GM18861 (cell line): ENCODE results near the gene CD300H.
A peak's percentile ranks its signal among the peaks of the same experiment; 100 is the strongest.
"Not testable (repeated sequence)": the region's sequence is repeated elsewhere in the genome, so short reads cannot be mapped to it uniquely, and the experiment has no call there.

Experiments
- ATAC-seq: cut with Tn5 transposase; IDR thresholded peaks from one replicate; pipeline ENCODE4 v1.9.1; 2021; ENCODE audit not compliant: unreplicated experiment

The CD300H gene

DNA sequence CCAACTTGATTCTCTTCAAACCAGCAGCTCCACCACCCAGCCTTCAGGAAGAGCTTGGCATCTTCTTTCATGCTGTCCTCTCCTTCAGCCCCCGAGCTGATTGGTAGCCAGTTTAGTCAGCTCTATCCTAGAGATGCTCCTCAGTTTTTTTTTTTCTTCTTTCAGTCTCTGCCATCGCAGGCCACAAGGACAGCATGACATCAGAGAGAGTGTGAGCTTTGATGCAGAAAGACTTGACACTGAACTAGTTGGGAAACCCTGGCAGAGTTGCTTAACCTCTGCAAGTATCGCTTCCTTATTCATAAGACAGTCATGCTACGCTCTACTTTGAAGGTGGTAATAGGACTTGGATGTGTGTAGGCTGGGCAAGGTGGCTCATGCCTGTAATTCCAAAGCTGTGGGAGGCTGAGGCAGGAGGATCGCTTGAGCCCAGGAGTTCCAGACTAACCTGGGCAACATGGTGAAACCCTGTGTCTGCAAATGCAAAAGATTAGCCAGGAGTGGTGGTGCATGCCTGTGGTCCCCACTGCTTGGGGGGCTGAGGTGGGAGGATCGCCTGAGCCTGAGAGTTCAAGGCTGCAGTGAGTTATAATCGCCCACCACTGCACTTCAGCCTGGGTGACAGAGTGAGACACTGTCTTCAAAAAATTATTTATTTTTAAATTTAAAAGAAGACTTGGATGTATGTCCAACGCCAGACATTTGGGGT is 38.7 kb downstream of the CD300H start:
- peak; percentile 81 for ATAC-seq

DNA sequence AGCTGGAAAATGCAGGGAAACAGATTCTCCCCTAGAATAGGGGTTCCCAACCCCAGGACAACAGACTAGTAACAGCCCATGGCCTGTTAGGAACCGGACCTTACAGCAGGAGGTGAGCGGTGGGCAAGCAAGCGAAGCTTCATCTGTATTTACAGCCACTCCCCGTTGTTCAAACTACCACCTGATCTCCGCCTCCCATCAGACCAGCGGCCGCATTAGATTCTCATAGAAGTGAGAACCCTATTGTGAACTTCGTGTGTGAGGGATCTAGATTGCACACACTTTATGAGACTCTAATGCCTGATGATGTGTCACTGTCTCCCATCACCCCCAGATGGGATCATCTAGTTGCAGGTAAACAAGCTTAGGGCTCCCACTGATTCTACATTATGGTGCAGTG is 39.6 kb downstream of the CD300H start:
- ATAC-seq: no peak

DNA sequence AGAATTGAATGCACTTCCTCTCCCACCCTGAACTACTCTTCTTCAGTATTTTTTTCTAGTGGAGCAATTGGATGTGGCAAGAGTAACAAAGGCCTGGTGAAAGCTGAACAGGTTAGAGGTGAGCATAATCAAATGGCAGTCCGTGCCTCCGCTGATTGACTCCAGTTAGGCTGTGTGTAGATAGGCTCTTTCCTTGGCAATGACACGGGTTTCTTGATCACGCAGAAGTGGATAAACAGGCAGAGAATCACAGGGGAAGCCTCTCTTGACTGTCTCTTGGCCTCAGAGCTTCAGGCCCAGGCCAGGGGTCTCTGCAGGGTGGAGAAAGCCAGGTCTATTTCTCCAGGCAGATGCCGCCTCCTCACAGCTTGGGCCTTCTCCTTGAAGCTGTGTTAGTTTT is 40.2 kb downstream of the CD300H start:
- no peak for ATAC-seq

DNA sequence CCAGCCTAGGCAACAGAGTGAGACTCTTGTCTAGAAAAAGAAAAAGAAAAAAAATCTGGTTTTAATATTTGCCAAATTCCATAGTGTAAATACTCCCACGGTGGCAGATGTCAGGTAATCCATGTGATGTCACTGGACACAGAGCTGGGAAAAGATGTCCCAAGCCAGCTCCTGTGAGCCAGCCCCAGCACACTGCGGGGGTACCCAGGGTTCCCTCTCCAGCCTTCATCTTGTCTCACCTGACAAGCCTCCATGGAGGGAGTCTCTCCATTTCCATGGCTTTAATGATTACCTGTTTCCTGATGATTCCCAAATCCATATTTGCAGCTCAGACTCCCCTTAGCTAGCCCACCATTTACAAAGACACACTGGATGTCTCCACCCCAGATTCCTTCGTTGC is 40.6 kb downstream of the CD300H start:
- no peak for ATAC-seq

DNA sequence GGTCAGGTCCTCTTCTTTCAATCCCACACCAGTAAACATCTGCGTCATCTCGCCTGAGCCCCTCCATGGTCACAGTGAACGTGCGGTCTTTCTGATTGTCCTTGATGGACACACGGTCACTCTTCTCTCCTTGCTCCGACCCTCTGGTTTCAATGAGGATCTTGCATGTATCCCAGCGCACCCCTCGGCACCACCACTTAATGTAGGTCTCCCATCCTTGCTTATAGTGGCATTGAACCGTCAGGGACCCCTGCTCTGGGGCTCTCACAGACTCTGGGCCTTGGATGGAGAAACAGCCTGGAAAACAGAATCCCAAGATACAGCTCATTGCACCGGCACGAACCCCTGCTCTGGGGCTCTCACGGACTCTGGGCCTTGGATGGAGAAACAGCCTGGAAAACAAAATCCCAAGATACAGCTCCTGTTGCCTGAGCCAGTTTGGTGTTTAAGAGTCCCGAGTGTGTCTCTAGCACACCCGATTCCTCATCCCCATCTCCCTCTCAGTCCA is 41.5 kb downstream of the CD300H start:
- ATAC-seq: no peak

DNA sequence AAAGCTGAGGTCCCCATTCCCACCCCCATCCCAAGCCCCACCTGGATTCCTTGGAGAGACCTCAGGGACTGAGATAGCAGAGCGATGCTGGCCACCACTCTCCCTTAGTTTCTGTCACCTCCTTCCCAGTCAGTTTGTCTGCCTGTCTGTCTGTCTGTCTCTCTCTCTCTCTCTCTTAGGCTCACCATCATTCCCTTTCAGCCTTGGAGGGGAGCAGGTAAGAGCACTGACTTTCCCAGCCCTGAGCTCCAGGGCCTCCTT is 41.9 kb downstream of the CD300H start:
- no peak for ATAC-seq

DNA sequence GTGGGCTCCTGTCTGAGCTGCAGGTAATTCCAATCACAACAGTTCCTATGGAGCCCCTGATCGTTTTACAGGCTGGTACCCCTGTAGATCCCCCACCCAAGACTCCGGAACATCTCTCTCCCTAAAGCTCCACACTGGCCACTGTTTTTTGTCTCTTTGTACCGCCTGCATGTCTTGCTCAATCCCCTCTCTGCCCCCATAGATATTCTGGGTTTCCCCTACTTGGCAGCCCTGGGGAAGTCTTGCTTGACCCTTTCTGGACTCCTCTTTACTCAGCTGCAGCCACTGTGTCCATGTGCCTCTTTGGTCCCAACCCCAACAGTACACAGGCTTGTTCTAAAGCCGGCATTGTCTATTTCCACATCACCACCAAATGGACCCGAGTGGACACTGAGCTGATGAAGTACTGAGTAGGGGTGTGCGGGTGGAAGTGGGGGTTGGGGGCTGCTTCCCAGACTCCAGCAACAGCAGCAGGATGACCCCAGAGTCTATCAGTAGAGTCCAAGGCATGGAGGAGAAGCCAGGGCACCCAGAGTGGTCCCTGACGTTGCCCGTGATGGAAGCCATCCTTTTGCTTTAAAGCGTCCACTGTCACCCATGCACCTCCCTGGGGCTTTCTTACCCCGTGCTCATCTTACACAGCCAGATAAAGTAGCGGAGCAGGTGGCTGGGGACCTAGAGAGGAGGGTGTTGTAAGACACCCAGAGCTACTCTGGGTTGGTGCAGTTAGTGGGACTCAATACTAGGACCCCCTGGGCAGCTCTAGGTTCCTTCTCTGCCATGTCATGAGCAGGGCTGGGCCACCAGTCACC is 42.5 kb downstream of the CD300H start:
- ATAC-seq: no peak

DNA sequence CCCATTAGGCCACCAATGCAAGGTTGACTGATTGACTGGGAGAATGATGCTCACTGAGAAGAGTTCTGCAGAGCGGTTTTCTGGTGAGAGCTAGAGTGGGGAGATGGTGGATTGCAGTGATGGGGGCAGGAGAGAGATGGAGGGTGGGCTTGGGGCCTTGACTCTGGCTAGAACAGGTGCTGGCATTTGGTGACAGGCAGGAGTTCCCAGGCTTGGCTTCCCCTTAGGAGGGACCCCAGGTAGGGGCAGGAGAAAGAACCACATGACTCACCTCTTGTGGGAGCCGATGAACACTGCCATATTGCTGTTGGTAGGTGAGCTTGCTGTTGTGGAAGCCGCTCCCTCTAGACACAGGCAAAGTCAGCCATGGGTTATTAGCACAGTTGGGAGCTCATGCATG is 44.0 kb downstream of the CD300H start:
- ATAC-seq: no peak

DNA sequence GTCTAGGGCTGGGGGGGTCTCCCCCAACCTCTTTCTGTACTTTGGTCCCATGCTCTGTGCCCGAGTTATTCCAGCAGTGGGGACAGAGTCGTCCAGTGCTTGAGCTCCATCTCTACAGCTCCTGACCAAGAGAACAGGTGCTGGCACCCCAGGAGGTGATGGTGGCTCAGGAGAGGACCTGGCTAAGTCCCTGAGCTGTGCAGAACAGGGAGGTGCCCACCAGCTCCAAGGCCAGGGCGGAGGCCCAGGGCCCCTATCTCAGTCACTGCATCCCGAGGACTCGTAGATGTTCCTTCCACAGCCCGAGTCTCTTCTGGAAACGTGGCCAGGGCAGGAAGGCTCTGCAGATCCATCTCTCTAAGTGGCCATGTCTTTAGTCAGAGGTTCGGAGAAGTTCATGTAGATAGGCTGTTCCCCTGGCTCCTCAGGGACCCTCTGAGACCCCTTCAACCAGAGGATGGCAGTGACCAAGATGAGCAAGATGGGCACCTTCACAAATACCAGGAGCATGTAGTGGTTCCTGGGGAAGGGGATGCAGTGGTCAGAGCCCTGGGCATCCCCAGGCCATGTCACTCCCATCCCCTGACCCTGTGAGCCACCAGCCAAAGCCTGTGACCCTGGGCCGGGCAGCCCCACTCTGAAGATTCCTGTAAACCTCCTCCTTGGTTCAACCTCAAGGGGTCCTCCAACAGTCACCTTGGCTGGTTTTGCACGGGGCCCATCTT is 44.8 kb downstream of the CD300H start:
- ATAC-seq: no peak

DNA sequence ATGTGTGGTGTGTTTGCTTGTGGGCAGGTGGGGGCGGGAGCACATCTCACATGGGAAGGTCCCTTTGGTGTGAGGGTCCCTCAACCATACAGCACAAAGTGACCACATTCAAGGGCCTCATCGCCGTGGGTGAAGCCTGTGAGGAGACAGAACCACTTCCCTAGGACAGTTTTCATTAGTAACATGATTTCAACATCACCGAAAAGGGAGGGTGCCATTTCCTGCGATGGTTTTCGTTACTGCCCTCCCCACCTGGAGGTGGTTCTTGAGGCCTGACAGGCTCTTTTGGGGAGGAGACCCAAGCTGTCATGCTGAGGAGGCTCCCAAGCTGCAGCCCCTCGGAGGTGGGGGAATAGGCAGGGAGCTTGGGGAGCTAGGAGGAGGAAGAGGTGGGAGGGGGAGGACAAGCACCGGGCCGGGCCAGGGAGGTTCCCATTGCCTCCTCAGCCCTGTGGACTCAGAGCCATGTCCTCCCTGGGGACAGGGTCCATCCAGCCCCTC is 45.6 kb downstream of the CD300H start:
- ATAC-seq: no peak

DNA sequence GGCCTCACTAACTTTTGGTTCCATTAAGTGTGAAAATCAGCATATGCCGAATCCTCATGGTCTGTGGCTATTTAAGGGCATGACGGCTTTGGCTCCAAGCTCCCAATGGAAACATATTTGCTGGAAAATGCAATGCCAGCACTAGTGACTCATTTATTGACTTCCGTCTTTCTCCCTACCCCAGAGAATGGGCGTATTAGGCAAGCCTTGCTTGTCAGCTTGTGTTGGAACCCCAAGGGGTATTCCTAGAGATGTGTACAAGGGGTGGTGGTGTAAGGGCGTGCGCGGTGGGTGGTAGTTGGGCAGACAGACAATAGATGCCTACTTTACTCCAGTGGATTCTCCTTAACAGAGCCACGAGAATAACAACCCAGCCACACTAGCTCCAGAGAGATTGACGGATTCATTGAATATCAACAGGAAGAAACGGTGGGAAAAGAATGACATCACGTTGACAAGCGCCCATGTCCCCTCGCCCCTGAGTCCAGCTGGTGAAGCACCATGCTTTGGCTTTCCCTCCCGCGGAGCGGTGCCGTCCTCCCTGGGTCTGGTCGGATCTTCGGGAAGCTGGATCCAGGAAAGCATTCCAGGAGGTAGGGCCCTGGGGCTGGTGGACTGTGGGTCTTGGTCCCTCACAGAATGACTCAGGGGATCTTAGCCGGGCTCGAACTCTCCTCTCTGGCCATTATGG is 46.4 kb downstream of the CD300H start:
- ATAC-seq: no peak

DNA sequence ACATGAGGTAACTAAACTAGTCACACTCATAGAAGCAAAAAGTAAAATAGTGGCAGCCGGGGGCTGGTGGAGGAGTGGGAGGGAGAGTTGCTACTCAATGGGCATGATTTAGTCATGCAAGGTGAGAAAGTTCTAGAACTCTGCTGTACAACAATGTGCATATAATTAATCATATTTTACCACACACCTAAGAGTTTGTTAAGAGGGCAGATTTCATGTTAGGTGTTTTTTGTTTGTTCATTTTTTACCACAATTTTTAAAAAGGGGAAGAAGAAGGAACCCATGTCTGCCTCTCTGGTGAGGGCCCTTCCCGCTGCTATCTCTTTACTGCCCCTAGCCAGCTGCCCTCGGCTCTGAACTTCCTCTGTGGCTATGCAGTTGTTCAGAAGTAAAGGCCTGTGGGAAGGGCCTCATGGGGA is 47.3 kb downstream of the CD300H start:
- no peak for ATAC-seq

DNA sequence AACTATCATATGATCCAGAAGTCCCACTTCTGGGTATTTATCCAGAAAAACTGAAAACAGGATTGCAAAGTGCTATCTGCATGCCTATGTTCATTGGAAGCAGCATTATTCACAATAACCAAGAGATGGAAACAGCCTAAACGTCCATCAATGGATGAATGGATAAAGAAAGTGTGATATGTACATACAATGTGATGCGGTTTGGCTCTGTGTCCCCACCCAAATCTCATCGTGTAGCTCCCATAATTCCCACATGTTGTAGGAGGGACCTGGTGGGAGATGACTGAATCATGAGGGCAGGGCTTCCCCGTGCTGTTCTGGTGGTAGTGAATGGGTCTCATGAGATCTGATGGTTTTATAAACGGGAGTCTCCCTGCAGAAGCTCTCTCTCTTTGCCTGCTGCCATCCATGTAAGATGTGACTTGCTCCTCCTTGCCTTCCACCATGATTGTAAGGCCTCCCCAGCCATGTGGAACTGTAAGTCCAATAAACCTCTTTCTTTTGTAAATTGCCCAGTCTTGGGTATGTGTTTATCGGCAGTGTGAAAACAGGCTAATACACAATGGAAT is 48.8 kb downstream of the CD300H start:
- ATAC-seq: not testable (repeated sequence)

DNA sequence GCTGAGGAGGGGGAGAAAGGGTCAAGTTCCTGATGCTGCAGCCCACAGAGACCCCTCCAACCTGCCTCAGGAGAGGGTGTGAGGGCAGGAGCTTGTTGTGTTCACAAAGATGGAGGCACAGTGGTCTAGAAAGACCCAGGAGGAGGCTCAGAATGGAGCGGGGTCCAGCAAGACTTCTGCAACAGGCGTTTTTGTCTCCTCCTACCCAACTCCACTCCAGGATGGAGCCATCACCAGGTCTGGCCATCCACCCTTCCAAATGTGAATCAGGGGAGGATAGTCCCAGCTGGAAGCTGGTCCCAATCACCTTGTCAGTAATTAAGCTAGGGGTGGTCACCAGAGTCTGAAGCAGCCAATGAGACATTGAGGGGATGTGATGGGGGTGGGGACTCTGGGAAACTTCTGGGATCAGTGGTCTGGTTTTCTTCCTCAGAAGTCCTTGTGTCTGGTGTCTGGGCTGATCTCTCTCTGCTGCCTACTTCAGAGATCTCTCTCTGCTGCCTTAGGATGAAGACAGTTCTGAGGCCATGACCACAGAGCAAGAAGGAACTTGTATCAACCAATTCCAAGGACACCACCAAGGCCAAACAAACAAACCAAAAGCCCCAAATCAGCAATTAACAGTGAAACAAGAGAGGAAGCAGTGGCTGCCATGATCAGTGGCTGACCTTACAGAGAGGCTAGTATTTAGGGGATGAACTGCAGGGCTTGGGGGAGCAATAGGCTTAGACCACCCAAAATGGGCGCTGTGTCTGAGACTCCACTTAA is 50.6 kb downstream of the CD300H start:
- no peak for ATAC-seq

DNA sequence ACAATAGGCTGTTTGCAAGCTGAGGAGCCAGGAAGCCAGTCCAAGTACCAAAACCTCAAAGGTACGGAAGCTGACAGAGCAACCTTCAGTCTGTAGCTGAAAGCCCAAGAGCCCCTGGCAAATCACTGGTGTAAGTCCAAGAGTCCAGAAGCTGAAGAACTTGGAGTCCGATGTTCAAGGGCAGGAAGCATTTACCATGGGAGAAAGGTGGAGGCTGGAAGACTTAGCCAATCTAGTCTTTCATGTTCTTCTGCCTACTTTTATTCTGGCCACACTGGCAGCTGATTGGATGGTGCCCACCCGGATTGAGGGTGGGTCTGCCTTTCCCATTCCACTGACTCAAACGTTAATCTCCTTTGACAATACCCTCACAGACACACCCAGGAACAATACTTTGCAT is 51.4 kb downstream of the CD300H start:
- ATAC-seq: no peak

DNA sequence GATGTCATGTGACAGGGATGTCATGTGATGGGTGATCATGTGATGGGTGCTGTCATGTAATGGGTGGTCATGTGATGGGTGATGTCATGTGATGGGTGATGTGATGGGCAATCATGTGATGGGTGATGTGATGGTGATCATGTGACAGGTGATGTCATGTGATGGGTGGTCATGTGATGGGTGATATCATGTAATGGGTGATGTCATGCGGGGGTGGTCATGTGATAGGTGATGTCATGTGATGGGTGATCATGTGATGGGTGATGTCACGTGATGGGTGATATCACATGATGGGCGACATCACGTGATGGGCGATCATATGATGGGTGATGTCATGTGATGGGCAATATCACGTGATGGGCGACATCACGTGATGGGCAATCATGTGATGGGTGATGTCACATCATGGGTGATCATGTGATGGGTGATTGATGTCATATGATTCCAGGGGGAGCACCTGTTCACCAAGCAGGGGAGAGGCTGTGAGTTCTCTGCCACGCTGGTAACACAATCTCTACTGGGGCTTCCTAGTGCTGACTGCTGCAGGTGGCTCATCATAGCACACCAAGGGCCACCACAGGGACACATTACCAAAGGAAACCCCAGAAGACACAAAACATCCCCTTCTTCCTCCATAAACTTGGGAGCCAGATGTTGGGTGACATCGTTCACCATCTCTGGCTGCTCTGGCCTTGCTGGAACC is 52.5 kb downstream of the CD300H start:
- ATAC-seq: no peak

DNA sequence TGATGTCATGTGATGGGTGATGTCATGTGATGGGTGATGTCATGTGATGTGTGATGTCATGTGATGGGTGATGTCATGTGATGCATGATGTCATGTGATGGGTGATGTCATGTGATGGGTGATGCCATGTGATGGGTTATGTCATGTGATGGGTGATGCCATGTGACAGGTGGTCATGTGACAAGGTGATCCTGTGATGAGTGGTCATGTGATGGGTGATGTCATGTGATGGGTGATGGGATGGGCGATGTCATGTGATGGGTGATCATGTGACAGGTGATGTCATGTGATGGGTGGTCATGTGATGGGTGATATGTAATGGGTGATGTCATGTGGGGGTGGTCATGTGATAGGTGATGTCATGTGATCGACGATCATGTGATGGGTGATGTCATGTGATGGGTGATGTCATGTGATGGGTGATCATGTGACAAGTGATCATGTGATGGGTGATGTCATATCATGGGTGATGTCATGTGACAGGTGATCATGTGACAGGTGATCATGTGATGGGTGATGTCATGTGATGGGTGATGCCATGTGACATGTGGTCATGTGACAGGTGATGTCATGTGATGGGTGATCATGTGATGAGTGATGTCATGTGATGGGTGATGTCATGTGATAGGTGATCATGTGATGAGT is 53.2 kb downstream of the CD300H start:
- no peak for ATAC-seq

DNA sequence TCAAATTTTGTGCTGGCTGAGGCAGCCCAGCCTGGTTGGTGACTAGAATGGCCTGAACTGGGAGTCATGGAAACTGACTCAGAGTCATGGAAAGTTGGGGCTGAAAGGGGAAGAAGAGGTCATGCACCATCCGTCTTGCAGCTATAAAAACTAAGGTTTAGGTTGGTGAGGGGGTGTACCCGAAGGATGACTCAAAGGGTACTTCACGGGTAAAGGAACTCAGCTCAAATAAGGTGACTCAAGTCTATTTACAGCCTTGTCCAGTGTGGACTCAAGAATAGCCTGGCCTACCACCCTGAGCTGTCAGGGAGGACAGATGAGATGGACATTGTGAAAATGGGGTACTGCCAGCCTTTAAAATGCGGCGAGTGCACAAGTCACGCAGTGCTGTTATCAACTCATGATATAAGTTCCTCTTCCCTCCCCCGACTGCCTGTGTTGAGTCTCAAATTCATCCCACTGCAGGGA is 54.7 kb downstream of the CD300H start:
- ATAC-seq: peak; percentile 65

DNA sequence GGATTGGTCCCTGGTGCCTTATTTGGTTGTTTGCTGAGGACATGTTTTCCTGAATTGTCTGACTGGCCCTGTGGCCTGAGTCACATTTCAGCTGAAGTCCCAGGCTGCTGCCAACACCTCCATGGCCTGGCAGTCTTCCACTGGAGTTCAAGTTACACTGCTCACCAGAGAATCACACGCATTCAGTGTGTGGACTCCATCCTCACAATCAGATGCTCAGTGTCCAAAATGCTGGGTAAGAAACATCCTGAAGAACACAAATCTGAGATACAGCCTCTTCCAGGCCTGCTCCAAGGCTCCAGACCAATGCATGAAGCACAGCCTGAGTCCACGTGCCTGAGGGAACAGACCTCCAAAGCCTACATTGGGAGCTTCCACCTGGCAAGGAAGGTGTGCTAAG is 55.3 kb downstream of the CD300H start:
- ATAC-seq: no peak
